Fibroblast of lung (primary cell): ENCODE results near the gene BCAN.

Experiments used
- EZH2 ChIP-seq: IDR thresholded peaks from 2 replicates; pipeline ENCODE4 v1.5.1; 2012; ENCODE audit warnings: low read length, control low read depth, mild to moderate bottlenecking; ENCODE audit errors: missing control alignments
- TF ChIP-seq, protein P1 (sequence below), 2 donors: IDR thresholded peaks in 1 of 2; conservative IDR thresholded peaks in 1 of 2; 1 replicate in 1 of 2; 2 replicates in 1 of 2; pipeline ENCODE4 v1.5.1; 2011 to 2012; ENCODE audit warnings: low read length in 2 of 2, control low read depth in 1 of 2, inconsistent platforms in 1 of 2, low read depth in 1 of 2, mild to moderate bottlenecking in 1 of 2

DNA sequence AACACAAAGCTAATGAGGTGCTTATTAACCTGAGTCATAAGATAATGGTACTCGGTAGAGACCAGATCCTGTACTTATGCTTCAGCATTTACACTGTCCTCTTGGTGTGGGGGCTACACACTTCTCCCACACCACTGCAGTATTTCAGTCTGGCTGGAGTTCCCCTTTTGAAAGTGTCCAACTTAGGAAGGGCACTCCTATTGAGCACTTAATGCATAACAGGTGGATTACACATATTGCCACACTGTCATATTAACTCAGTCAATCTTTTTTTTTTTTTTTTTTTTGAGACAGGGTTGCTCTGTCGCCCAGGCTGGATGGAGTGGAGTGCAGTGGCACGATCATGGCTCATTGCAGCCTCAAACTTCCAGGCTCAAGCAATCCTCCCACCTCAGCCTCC is 42.1 kb upstream of the BCAN start:
- TF ChIP-seq, protein P1, sequence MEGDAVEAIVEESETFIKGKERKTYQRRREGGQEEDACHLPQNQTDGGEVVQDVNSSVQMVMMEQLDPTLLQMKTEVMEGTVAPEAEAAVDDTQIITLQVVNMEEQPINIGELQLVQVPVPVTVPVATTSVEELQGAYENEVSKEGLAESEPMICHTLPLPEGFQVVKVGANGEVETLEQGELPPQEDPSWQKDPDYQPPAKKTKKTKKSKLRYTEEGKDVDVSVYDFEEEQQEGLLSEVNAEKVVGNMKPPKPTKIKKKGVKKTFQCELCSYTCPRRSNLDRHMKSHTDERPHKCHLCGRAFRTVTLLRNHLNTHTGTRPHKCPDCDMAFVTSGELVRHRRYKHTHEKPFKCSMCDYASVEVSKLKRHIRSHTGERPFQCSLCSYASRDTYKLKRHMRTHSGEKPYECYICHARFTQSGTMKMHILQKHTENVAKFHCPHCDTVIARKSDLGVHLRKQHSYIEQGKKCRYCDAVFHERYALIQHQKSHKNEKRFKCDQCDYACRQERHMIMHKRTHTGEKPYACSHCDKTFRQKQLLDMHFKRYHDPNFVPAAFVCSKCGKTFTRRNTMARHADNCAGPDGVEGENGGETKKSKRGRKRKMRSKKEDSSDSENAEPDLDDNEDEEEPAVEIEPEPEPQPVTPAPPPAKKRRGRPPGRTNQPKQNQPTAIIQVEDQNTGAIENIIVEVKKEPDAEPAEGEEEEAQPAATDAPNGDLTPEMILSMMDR (conservative IDR thresholded peaks at IDR 0.05 in 1 of 2, IDR thresholded peaks at IDR 0.05 in 1 of 2; ENCODE audit: low read depth in 1 of 2, low read length in 2 of 2): no peak
- TF ChIP-seq EZH2: no peak
